Kidney tubule cell (primary cell): Measurements from ENCODE around the gene CHERP.
"Not testable (repeated sequence)": the region's sequence is repeated elsewhere in the genome, so short reads cannot be mapped to it uniquely, and the experiment has no call there.

Experiments used
- DNase-seq: peaks from one replicate; pipeline ENCODE4 v3.0.0-alpha.2; 2018; ENCODE audit warnings: low spot score

Gene CHERP

GRCh38 chr19:16543734-16544133, 1.5 kb upstream of the CHERP start:
- DNase-seq, result not testable (repeated sequence)

DNA sequence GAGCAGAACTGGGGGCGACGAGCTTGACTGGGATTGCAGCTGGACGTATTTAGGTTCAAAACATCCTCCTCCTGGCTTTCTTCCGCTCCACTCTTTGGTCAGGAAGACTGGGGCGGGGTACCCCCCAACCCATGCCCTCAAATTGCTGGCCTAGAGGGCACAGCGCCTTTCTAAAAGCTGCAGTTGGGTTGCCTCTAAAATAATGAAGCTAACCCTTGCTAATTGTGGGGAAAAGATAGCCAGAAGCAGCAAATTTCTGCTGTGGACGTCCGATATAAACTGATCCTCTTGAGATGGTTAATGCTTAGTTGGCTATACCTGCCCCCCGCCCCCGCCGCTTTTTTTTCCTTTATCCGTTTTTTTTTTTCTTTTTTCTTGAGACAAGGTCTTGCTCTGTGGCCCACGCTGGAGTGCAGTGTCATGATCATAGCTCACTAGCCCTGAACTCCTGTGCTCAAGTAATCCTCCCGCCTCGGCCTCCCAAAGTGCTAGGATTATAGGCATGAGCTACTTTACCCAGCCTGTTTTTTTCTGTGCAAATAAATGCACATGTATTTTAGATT, 754 bp upstream of the CHERP start:
- peak; percentile 20 for DNase-seq

DNA sequence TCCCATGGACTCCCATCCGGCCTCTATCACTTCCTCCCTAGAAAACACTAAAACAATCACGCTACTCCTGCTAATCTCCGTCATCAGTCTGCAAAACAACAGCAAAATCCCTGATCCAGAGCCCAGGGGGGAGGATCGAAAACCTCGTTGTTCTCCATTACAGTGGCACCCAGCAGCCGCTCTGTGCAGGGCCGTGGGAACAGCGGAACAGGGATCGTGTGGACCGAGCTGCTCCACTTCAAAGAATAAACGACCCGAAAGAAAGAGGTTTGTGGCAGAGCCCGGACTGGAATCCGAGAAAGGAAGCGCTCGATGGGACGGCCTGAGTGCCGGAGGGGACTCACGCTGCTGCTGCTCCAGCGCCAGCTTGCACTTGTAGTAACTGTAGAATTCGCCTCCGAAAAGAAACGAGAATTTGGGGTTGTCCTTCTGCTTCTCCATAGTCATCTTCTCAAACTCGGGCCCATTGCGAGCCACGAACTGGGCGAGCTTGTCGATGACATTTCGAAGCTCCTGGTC, 652 bp downstream of the CHERP start:
- DNase-seq, result peak; percentile 24

GRCh38 chr19:16540948-16541347, 1.3 kb downstream of the CHERP start:
- no peak for DNase-seq

DNA sequence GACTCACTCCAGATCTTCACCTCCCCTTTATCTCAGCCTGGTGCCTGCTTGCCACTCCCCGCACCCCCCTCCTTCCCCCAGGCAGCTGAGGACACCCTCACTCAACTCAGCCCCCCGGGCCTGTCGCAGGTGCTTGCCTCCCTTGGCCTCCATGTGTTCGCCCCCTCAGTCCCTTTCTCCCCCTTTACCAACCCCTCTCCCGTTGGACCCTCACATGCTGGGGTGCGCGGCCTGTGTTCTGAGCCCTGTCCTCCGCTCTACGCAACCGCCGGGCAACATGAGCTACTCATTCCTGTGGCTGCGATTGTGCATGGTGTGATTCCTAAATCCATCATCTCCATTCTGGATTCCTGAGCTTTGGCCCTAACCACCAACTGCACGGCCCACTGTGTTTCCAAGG, 5.1 kb downstream of the CHERP start:
- no peak for DNase-seq

GRCh38 chr19:16536130-16536529, 6.1 kb downstream of the CHERP start:
- DNase-seq, result no peak

- no peak for DNase-seq
These were observed 6.9 kb downstream of the CHERP start for GRCh38 chr19:16535381-16535780.

GRCh38 chr19:16532440-16533234, 9.6 kb downstream of the CHERP start:
- no peak for DNase-seq

GRCh38 chr19:16531380-16531669, 10.9 kb downstream of the CHERP start:
- no peak for DNase-seq

DNA sequence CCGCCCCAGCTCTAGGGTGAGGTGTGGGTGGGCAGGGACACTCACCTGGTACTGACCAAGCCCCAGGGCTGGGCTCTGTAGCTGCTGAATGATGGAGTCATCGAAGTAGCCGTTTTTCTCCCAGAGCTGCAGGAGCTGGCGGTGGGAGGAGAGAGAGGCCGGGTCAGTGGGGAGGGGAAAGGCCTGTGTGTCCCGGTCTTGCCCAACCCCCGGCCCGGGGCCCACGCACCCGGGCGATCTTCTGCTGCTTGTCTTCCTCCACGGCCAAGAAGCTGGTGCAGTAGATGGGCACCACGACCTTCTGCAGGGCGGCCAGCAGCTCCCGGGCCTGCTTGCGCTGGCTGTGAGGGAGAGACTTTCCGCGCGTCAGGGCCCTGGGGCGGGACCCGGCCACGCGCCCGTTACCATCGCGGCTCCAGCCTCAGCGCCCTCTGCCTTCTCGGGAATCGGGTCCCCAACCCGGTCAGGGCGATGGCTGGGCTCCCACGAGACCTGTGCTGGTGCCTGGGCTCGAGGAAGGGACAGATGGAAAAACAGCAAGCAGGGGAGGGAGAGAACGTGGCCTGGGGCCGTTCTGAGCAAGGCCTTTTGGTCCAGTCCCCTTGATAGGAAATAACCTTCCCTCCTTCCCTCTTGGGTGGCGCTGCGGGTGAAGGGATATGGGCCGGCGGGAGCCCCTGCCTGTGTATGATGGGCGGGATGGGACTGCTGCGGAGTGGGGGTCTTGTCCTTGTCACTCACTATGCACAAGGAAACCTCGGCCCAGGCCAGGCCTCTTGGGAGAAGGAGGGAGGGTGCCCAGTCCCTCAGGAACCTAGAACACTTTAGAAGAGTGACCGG, 11.5 kb downstream of the CHERP start:
- no peak for DNase-seq

- DNase-seq, result no peak
These were observed 12.6 kb downstream of the CHERP start for GRCh38 chr19:16529466-16530144.

- DNase-seq, result peak; percentile 7
These were observed 14.2 kb downstream of the CHERP start for GRCh38 chr19:16527971-16528521.

DNA sequence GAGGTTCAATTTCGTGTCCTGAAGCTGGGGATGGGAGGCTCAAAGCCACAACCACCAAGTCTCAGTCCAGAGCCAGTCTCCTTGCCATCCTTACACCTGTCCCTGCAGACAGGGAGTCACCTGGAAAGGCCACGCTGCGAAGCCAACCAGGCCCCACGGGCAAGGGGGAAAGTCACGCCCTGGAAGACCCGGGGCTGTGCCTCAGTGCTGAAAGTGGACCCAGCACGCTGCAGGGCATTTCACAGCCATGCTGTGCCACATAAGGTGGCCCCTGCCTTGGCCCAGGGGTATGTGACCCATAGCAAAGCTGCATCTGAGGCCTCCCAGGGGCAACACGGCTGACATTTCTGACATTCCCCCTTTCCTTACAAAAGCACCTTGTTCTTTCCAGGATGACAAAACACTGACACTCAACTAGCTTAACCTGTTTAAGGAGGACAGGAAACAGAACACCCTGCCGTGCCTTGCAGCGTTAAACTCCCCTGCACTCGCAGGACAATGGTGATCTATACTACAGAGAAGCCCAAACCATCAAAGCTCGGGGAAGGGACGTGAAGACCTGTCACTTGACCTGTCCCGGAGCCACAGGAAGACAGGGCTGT, 14.8 kb downstream of the CHERP start:
- no peak for DNase-seq

GRCh38 chr19:16525751-16526481, 16.3 kb downstream of the CHERP start:
- no peak for DNase-seq

- no peak for DNase-seq
These were observed 17.1 kb downstream of the CHERP start for GRCh38 chr19:16524991-16525734.

- DNase-seq, result no peak
These were observed 19.5 kb downstream of the CHERP start for GRCh38 chr19:16522559-16523377.

GRCh38 chr19:16521715-16522289, 20.4 kb downstream of the CHERP start:
- no peak for DNase-seq

DNA sequence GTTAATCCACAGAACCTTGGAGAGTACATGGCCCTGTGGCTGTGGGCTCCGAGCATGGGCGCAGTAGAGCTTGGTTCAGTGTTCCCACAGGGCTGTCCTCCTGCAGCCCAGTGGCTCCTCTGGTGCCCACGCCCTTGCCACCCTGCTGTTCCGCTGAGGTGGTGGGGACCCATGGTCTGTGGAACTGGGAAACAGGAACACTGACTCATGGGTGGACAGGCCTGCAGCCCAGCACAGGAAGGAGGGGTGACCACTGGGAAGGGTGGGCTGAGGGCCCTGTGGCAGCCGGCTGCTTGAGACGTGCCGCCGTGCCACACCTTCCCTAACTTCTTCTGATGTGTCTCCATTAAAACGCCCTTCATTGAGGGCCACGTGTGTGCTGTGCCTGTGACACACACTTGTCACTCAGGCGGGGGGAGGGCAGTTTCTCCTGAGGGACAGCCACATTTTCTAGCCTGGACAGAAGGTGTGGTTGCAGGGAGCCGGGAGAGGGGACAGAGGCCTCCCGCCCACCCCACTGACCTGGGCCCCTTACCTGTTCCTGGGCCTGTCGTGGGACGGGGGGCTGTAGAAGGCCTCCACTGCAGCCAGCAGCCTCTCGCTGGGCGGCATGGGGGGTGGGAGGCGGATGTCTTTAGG, 21.1 kb downstream of the CHERP start:
- no peak for DNase-seq
